Activated CD4-positive, alpha-beta T cell treated with anti-CD3 and anti-CD28 coated beads, Interleukin-2, Interleukin-6, amounts not matched to agents 100 ng/mL and 50 ng/mL, durations not matched to agents 16 hours and 8 hours (primary cell): Measurements from ENCODE around the gene TNFAIP8L3.

Experiments
- DNase-seq: peaks from one replicate; pipeline ENCODE4 v3.0.0-alpha.2; 2020

The TNFAIP8L3 gene

GRCh38 chr15:51114437-51115119 lies 19.9 kb upstream of the TNFAIP8L3 start:
- no peak for DNase-seq

- DNase-seq, result no peak
These were observed 17.4 kb upstream of the TNFAIP8L3 start for GRCh38 chr15:51112078-51112477.

GRCh38 chr15:51111061-51111460 lies 16.4 kb upstream of the TNFAIP8L3 start:
- no peak for DNase-seq

GRCh38 chr15:51110171-51110570 lies 15.5 kb upstream of the TNFAIP8L3 start:
- no peak for DNase-seq

- no peak for DNase-seq
These were observed 14.3 kb upstream of the TNFAIP8L3 start for GRCh38 chr15:51108933-51109550.

GRCh38 chr15:51107612-51108011 lies 12.9 kb upstream of the TNFAIP8L3 start:
- DNase-seq, result no peak

- DNase-seq, result no peak
These were observed 11.8 kb upstream of the TNFAIP8L3 start for GRCh38 chr15:51106481-51106880.

- no peak for DNase-seq
These were observed 10.8 kb upstream of the TNFAIP8L3 start for GRCh38 chr15:51105430-51106016.

- DNase-seq, result no peak
These were observed 9.8 kb upstream of the TNFAIP8L3 start for GRCh38 chr15:51104512-51104911.

GRCh38 chr15:51103330-51103729 lies 8.6 kb upstream of the TNFAIP8L3 start:
- DNase-seq, result no peak

- no peak for DNase-seq
These were observed 6.2 kb upstream of the TNFAIP8L3 start for GRCh38 chr15:51100785-51101489.

- DNase-seq, result no peak
These were observed 4.5 kb upstream of the TNFAIP8L3 start for GRCh38 chr15:51099185-51099584.

GRCh38 chr15:51098331-51098619 lies 3.6 kb upstream of the TNFAIP8L3 start:
- DNase-seq, result no peak

GRCh38 chr15:51097553-51098330 lies 3.0 kb upstream of the TNFAIP8L3 start:
- no peak for DNase-seq

GRCh38 chr15:51096976-51097375 lies 2.3 kb upstream of the TNFAIP8L3 start:
- DNase-seq, result no peak

GRCh38 chr15:51095681-51096331 lies 1.1 kb upstream of the TNFAIP8L3 start:
- DNase-seq, result no peak

- no peak for DNase-seq
These were observed 684 bp downstream of the TNFAIP8L3 start for GRCh38 chr15:51093839-51094605.

- DNase-seq, result no peak
These were observed 1.2 kb downstream of the TNFAIP8L3 start for GRCh38 chr15:51093488-51093838.

- DNase-seq, result no peak
These were observed 2.1 kb downstream of the TNFAIP8L3 start for GRCh38 chr15:51092480-51093040.

GRCh38 chr15:51090753-51091152 lies 4.0 kb downstream of the TNFAIP8L3 start:
- no peak for DNase-seq

- DNase-seq, result no peak
These were observed 4.8 kb downstream of the TNFAIP8L3 start for GRCh38 chr15:51089699-51090453.
